ENCODE measurements around the gene HSPD1. TPM values are rescaled to one million over a fixed set of nuclear protein-coding genes. Genes with fewer than 3 reads are reported as not detected.

The HSPD1 gene
- total and polyA plus RNA-seq, 2 of the 13 experiments (the other 11 are each of a cell fraction or from before 2014, with no cell fraction given) = 685 to 2,610 TPM

DNA sequence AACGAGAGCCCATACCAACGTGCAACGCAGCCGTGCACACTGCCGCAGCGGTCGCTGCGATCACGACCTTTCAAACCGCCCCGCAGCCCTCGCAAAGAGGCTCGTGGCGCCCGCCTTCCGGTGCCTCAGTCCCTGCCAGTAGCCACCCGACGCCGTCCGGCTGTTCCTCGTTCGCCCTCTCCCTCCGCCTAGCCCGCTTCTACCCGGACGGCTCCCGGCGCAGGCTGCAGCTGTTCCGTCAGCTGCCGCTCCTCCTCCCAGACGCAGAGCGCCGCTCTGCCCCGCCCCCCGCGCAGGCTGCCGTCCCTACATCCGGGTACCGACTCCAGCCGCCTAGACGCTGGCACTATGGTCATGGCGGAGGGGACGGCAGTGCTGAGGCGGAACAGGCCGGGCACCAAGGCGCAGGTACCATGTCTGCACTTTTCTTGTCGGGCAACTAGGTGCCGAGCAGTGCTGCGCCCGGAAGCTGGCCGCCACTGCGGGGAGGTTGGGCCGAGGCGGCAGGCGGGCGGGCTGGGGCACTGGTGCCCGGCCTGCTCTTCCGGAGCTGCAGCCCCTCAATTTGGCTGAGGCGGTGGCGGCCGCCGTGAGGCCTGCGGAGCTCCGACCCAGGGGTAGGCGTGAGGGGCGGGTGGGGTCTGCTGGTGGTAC is 16.2 kb upstream of the HSPD1 start, which contains the start of gene MOB4 (continued):
- TF ChIP-seq ZNF33A (CRISPR knock-in tag; IDR thresholded peaks at IDR 0.05; ENCODE audit: borderline replicate concordance) = 0 out of 2 replicates have a peak, but pooled peaks have one; percentile 47
- peak; percentile 92 for TF ChIP-seq KLF9 (CRISPR knock-in tag; IDR thresholded peaks at IDR 0.05; ENCODE audit: low read depth)
- TF ChIP-seq, protein P1, sequence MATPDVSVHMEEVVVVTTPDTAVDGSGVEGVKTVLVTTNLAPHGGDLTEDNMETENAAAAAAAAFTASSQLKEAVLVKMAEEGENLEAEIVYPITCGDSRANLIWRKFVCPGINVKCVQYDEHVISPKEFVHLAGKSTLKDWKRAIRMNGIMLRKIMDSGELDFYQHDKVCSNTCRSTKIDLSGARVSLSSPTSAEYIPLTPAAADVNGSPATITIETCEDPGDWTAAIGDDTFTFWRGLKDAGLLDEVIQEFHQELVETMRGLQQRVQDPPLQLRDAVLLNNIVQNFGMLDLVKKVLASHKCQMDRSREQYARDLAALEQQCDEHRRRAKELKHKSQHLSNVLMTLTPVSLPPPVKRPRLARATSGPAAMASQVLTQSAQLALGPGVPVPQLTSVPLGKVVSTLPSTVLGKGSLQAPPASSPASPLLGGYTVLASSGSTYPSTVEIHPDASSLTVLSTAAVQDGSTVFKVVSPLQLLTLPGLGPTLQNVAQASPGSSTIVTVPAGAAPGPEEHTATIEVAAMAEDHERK (CRISPR knock-in tag; IDR thresholded peaks at IDR 0.05; ENCODE audit: low read depth) = peak; percentile 100
- TF ChIP-seq, protein P2, sequence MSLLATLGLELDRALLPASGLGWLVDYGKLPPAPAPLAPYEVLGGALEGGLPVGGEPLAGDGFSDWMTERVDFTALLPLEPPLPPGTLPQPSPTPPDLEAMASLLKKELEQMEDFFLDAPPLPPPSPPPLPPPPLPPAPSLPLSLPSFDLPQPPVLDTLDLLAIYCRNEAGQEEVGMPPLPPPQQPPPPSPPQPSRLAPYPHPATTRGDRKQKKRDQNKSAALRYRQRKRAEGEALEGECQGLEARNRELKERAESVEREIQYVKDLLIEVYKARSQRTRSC (CRISPR knock-in tag; IDR thresholded peaks at IDR 0.05; ENCODE audit: low read depth) = no peak
- TF ChIP-seq, protein P3, sequence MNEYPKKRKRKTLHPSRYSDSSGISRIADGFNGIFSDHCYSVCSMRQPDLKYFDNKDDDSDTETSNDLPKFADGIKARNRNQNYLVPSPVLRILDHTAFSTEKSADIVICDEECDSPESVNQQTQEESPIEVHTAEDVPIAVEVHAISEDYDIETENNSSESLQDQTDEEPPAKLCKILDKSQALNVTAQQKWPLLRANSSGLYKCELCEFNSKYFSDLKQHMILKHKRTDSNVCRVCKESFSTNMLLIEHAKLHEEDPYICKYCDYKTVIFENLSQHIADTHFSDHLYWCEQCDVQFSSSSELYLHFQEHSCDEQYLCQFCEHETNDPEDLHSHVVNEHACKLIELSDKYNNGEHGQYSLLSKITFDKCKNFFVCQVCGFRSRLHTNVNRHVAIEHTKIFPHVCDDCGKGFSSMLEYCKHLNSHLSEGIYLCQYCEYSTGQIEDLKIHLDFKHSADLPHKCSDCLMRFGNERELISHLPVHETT (CRISPR knock-in tag; conservative IDR thresholded peaks at IDR 0.05) = peak; percentile 97
- TF ChIP-seq ATF1 (CRISPR knock-in tag; IDR thresholded peaks at IDR 0.05) = no peak; the same call in 1 of the 2 replicates
- peak; percentile 24; the same call in 1 of the 2 replicates for TF ChIP-seq ZKSCAN1 (IDR thresholded peaks at IDR 0.05; ENCODE audit: low read length)
- TF ChIP-seq ZSCAN22 (CRISPR knock-in tag; IDR thresholded peaks at IDR 0.05) = peak; percentile 78; the same call in 1 of the 2 replicates
- TF ChIP-seq MEIS1 (CRISPR knock-in tag; IDR thresholded peaks at IDR 0.05; ENCODE audit: borderline replicate concordance) = peak; percentile 99
- peak; percentile 97 for TF ChIP-seq NFKB2 (CRISPR knock-in tag; IDR thresholded peaks at IDR 0.05; ENCODE audit: borderline replicate concordance)
- TF ChIP-seq, protein P4, sequence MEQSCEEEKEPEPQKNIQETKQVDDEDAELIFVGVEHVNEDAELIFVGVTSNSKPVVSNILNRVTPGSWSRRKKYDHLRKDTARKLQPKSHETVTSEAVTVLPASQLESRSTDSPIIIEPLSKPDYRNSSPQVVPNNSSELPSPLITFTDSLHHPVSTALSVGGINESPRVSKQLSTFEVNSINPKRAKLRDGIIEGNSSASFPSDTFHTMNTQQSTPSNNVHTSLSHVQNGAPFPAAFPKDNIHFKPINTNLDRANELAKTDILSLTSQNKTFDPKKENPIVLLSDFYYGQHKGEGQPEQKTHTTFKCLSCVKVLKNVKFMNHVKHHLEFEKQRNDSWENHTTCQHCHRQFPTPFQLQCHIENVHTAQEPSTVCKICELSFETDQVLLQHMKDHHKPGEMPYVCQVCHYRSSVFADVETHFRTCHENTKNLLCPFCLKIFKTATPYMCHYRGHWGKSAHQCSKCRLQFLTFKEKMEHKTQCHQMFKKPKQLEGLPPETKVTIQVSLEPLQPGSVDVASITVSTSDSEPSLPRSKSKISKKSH (CRISPR knock-in tag; IDR thresholded peaks at IDR 0.05; ENCODE audit: borderline replicate concordance) = peak; percentile 95
- TF ChIP-seq SCMH1 (CRISPR knock-in tag; IDR thresholded peaks at IDR 0.05; ENCODE audit: borderline replicate concordance) = no peak
- TF ChIP-seq, protein P5, sequence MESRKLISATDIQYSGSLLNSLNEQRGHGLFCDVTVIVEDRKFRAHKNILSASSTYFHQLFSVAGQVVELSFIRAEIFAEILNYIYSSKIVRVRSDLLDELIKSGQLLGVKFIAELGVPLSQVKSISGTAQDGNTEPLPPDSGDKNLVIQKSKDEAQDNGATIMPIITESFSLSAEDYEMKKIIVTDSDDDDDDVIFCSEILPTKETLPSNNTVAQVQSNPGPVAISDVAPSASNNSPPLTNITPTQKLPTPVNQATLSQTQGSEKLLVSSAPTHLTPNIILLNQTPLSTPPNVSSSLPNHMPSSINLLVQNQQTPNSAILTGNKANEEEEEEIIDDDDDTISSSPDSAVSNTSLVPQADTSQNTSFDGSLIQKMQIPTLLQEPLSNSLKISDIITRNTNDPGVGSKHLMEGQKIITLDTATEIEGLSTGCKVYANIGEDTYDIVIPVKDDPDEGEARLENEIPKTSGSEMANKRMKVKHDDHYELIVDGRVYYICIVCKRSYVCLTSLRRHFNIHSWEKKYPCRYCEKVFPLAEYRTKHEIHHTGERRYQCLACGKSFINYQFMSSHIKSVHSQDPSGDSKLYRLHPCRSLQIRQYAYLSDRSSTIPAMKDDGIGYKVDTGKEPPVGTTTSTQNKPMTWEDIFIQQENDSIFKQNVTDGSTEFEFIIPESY (CRISPR knock-in tag; IDR thresholded peaks at IDR 0.05) = peak; percentile 83; the same call in 1 of the 2 replicates
- TF ChIP-seq RFX1 (IDR thresholded peaks at IDR 0.05) = no peak
- no peak for TF ChIP-seq PCBP2 (optimal IDR thresholded peaks at IDR 0.05; ENCODE audit: low read depth, low read length, poor library complexity, severe bottlenecking)
- peak; percentile 71 for TF ChIP-seq FOSL2 (CRISPR knock-in tag; IDR thresholded peaks at IDR 0.05)
- TF ChIP-seq ZNF263 (CRISPR knock-in tag; IDR thresholded peaks at IDR 0.05) = peak; percentile 59
- peak; percentile 58; the same call in 1 of the 2 replicates for TF ChIP-seq ZNF75D (CRISPR knock-in tag; IDR thresholded peaks at IDR 0.05; ENCODE audit: borderline replicate concordance)
